PFSK-1 (cell line): ENCODE data around the gene IKZF3.

ENCODE experiments used
- REST ChIP-seq, 2 experiments: IDR thresholded peaks; 2 replicates each; pipeline versions ENCODE4 v1.6.1 to v1.8.0; 2011 to 2012; ENCODE audit warnings: low read depth in 2 of 2, low read length in 2 of 2, control low read depth in 1 of 2, inconsistent platforms in 1 of 2, mild to moderate bottlenecking in 1 of 2, moderate library complexity in 1 of 2; ENCODE audit not compliant: insufficient read depth in 1 of 2
- SIN3A ChIP-seq: IDR thresholded peaks from 2 replicates; pipeline ENCODE4 v1.6.1; 2012; ENCODE audit warnings: mild to moderate bottlenecking, low read length, moderate library complexity, borderline replicate concordance; ENCODE audit not compliant: insufficient read depth
- TAF1 ChIP-seq: IDR thresholded peaks from 2 replicates; pipeline ENCODE4 v1.6.1; 2012; ENCODE audit warnings: low read length, control low read depth, borderline replicate concordance; ENCODE audit not compliant: insufficient read depth

- TF ChIP-seq SIN3A, result no peak
- no peak for TF ChIP-seq TAF1
- no peak for TF ChIP-seq REST (IDR thresholded peaks at IDR 0.05; ENCODE audit: insufficient read depth in 1 of 2, low read depth in 2 of 2, low read length in 2 of 2)
Observed at GRCh38 chr17:39835038-39835786, 28.9 kb downstream of the IKZF3 start.
